MM.1S (cell line): Measurements from ENCODE around the gene ABCD1.

ENCODE experiments used
- DNase-seq: peaks from one replicate; pipeline ENCODE4 v3.0.0-alpha.2; 2015
- H2AFZ ChIP-seq: fragments of 300-600 bp; sonication (generic); 2 replicates; pipeline ENCODE4 v1.6.0; 2016; ENCODE audit warnings: antibody characterized with exemption, low read length
- H3F3A ChIP-seq: fragments of 300-600 bp; sonication (generic); 2 replicates; pipeline ENCODE4 v1.6.1; 2016; ENCODE audit warnings: mild to moderate bottlenecking, antibody characterized with exemption, low read length, moderate library complexity, mixed read lengths; ENCODE audit not compliant: insufficient read depth
- H3K27ac ChIP-seq: fragments of 300-600 bp; sonication (generic); 2 replicates; pipeline ENCODE4 v1.5.1; 2016; ENCODE audit warnings: mild to moderate bottlenecking, low read length
- H3K27me3 ChIP-seq: fragments of 300-600 bp; sonication (generic); replicated peaks from 2 replicates; pipeline ENCODE4 v1.6.0; 2016; ENCODE audit warnings: low read length; ENCODE audit not compliant: insufficient read depth
- H3K36me3 ChIP-seq: fragments of 300-600 bp; sonication (generic); replicated peaks from 2 replicates; pipeline ENCODE4 v1.6.1; 2016; ENCODE audit warnings: mild to moderate bottlenecking, low read length, mixed read lengths; ENCODE audit not compliant: insufficient read depth
- H3K4me1 ChIP-seq: fragments of 300-600 bp; sonication (generic); 2 replicates; pipeline ENCODE4 v1.6.1; 2016; ENCODE audit warnings: low read length, mixed read lengths
- H3K4me2 ChIP-seq: fragments of 300-600 bp; sonication (generic); 2 replicates; pipeline ENCODE4 v1.6.0; 2016; ENCODE audit warnings: low read depth, low read length
- H3K4me3 ChIP-seq: fragments of 300-600 bp; sonication (generic); 2 replicates; pipeline ENCODE4 v1.5.1; 2016; ENCODE audit warnings: low read length, mixed read lengths
- H3K79me2 ChIP-seq: fragments of 300-600 bp; sonication (generic); 2 replicates; pipeline ENCODE4 v1.6.1; 2016; ENCODE audit warnings: mixed run types, low read length, mixed read lengths
- H3K9ac ChIP-seq: fragments of 300-600 bp; sonication (generic); 2 replicates; pipeline ENCODE4 v1.6.1; 2016; ENCODE audit warnings: low read length, mixed read lengths
- H3K9me2 ChIP-seq: fragments of 300-600 bp; sonication (generic); replicated peaks from 2 replicates; pipeline ENCODE4 v1.6.1; 2016; ENCODE audit warnings: mild to moderate bottlenecking, low read length, mixed read lengths; ENCODE audit not compliant: insufficient read depth
- H3K9me3 ChIP-seq: fragments of 300-600 bp; sonication (generic); replicated peaks from 2 replicates; pipeline ENCODE4 v1.6.1; 2016; ENCODE audit warnings: mild to moderate bottlenecking, low read length, mixed read lengths; ENCODE audit not compliant: insufficient read depth
- H4K20me1 ChIP-seq: fragments of 300-600 bp; sonication (generic); 2 replicates; pipeline ENCODE4 v1.6.1; 2016; ENCODE audit warnings: mild to moderate bottlenecking, low read length, moderate library complexity, mixed read lengths; ENCODE audit not compliant: insufficient read depth
- CTCF ChIP-seq: fragments of 300-600 bp; sonication (generic); IDR thresholded peaks from 2 replicates; pipeline ENCODE4 v1.5.1; 2016; ENCODE audit warnings: antibody characterized with exemption, low read length, mixed read lengths
- EZH2 ChIP-seq: fragments of 300-600 bp; sonication (generic); optimal IDR thresholded peaks from 2 replicates; pipeline ENCODE3; 2017; ENCODE audit warnings: low read depth, mild to moderate bottlenecking, antibody characterized with exemption, low read length, mixed read lengths
- EZH2phosphoT487 ChIP-seq: fragments of 300-600 bp; sonication (generic); IDR thresholded peaks from 2 replicates; pipeline ENCODE4 v1.6.1; 2018; ENCODE audit warnings: antibody characterized with exemption, low read length

ABCD1 gene

DNA sequence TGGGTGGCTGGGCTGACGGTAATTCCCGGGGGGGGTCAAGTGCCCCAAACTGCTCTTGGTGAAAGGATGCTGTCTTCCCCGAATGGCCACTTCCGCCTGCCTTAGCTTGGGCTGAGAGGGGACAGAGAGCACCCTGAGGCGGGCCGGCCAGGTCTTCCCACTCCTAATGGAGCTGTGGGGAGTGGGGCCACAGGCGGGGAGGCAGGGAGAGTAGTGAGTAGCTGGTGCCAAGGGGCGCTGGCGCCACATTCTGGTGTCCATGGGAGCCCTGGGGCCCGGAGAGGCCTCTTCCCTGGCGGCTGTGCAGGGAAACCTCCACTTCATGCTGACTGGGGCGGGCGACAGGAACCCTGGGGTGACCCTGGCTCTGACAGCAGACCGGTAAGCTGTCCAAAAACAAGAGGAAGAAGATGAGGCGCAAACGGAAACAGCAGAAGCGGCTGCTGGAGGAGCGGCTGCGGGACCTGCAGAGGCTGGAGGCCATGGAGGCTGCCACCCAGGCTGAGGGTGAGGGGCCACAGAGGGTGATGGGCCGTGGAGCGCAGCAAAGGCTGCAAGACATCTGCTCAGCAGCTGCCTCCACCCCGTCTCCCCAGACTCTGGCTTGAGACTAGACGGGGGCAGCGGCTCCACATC lies 58.8 kb downstream of the ABCD1 start:
- H3K79me2 ChIP-seq, result no peaks in the 10 kb centered on the region
- no peaks in the 10 kb centered on the region for H4K20me1 ChIP-seq
- no peak overlapping the region for H3K4me3 ChIP-seq
- no peak for DNase-seq
- no peaks in the 10 kb centered on the region for H3F3A ChIP-seq
- no peaks in the 10 kb centered on the region for H3K9me2 ChIP-seq
- TF ChIP-seq CTCF (no peak), EZH2 (no peak), EZH2phosphoT487 (no peak)
- no peak overlapping the region for H2AFZ ChIP-seq
- no peaks in the 10 kb centered on the region for H3K4me1 ChIP-seq
- no peak overlapping the region for H3K4me2 ChIP-seq
- H3K9ac ChIP-seq, result no peak overlapping the region
- no peaks in the 10 kb centered on the region for H3K9me3 ChIP-seq
- H3K27me3 ChIP-seq, result 0 out of 2 replicates have a peak, but pooled peaks cover 3% of the 10 kb centered on the region
- H3K36me3 ChIP-seq, result no peaks in the 10 kb centered on the region
- H3K27ac ChIP-seq, result no peak overlapping the region

DNA sequence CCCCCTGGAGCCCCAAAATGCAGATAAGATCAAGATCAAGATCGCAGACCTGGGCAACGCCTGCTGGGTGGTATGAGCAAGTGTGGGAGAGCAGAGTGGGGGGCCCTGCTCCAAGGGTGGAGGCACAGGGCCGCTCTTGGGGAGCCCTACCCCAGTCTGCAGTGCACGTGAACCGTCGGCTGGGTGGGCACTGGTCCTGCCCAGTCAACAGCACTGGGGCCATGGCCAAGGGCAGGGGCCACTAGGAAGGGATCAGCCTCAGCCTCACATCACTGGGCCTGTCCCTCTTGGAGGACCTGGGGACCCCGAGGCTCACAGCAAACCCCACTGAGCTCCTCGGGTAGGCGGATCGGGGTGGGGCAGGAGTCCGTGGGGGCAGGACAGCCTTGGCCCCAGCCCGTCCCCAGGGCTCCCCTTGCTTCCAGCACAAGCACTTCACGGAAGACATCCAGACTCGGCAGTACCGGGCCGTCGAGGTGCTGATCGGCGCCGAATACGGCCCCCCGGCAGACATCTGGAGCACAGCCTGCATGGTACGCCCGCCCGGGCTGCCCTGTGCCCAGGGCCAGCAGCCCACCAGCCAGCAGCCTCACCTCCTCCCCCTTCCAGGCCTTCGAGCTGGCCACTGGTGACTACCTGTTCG lies 59.8 kb downstream of the ABCD1 start:
- TF ChIP-seq EZH2phosphoT487, result no peak
- TF ChIP-seq EZH2, result no peak
- TF ChIP-seq CTCF, result no peak
- DNase-seq, result no peak
- H3K27me3 ChIP-seq, result 0 out of 2 replicates have a peak, but pooled peaks cover 3% of the 10 kb centered on the region
- no peak overlapping the region for H2AFZ ChIP-seq
- no peak overlapping the region for H3K27ac ChIP-seq
- H3K4me2 ChIP-seq, result no peak overlapping the region
- H3K9ac ChIP-seq, result no peak overlapping the region
- H3K9me2 ChIP-seq, result no peaks in the 10 kb centered on the region
- no peaks in the 10 kb centered on the region for H3K36me3 ChIP-seq
- no peaks in the 10 kb centered on the region for H4K20me1 ChIP-seq
- H3K4me1 ChIP-seq, result no peaks in the 10 kb centered on the region
- H3K4me3 ChIP-seq, result no peak overlapping the region
- H3F3A ChIP-seq, result no peaks in the 10 kb centered on the region
- no peaks in the 10 kb centered on the region for H3K9me3 ChIP-seq
- H3K79me2 ChIP-seq, result no peaks in the 10 kb centered on the region

DNA sequence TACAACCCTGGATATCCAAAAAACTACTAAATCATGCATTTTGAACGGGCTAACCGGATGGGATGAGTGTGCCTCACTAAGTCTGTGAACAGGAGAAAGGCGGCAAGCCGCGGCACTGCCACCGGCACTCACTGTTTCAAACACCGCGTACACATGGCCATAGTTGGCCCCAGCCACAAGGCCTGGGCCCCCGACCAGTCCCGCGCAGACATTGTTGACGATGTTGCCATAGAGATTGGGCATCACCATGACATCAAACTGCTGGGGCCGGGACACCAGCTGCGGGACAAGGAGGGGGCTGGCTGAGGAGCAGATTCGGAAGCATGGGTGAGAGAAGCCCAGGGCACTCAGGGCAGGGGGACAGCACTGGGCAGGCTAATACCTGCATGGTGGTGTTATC lies 62.0 kb downstream of the ABCD1 start:
- H2AFZ ChIP-seq, result no peak overlapping the region
- no peaks in the 10 kb centered on the region for H3K36me3 ChIP-seq
- no peaks in the 10 kb centered on the region for H4K20me1 ChIP-seq
- H3F3A ChIP-seq, result no peaks in the 10 kb centered on the region
- no peak overlapping the region for H3K4me2 ChIP-seq
- H3K4me3 ChIP-seq, result no peak overlapping the region
- no peaks in the 10 kb centered on the region for H3K9me2 ChIP-seq
- H3K27ac ChIP-seq, result no peak overlapping the region
- no peak overlapping the region for H3K9ac ChIP-seq
- no peaks in the 10 kb centered on the region for H3K4me1 ChIP-seq
- no peaks in the 10 kb centered on the region for H3K27me3 ChIP-seq
- no peak for DNase-seq
- TF ChIP-seq CTCF (no peak), EZH2 (no peak), EZH2phosphoT487 (no peak)
- peaks cover 8% of the 10 kb centered on the region for H3K79me2 ChIP-seq
- H3K9me3 ChIP-seq, result no peaks in the 10 kb centered on the region
